K562 (cell line): ENCODE results near the gene PRKACB. TPM values are rescaled to one million over a fixed set of nuclear protein-coding genes. Genes with fewer than 3 reads are reported as not detected.

ENCODE experiments used
- CBFA2T3 ChIP-seq: fragments of 450-650 bp; IDR thresholded peaks from 2 replicates; pipeline ENCODE4 v1.6.1; 2017
- CUX1 ChIP-seq: fragments of 200-800 bp; sonication (Bioruptor generic); IDR thresholded peaks from 2 replicates; pipeline ENCODE4 v1.6.1; 2016; ENCODE audit warnings: missing genetic modification characterization, missing compliant biosample characterization
- ELF2 ChIP-seq: fragments of 250-450 bp; sonication (Bioruptor Pico); IDR thresholded peaks from 2 replicates; pipeline ENCODE4 v1.5.0; 2021; ENCODE audit warnings: mild to moderate bottlenecking
- ELK1 ChIP-seq: sonication (generic); formaldehyde crosslinking; IDR thresholded peaks from 2 replicates; pipeline ENCODE4 v1.8.1; 2022; ENCODE audit warnings: missing genetic modification reagents
- ETV1 ChIP-seq: fragments of 450-650 bp; conservative IDR thresholded peaks from 2 replicates; pipeline ENCODE4 v1.6.1; 2016; ENCODE audit warnings: missing genetic modification characterization, control low read depth, low read depth, missing compliant biosample characterization
- GTF2E2 ChIP-seq: fragments of 200-800 bp; sonication (Bioruptor generic); IDR thresholded peaks from 2 replicates; pipeline ENCODE4 v1.6.1; 2016; ENCODE audit warnings: missing genetic modification characterization, missing compliant biosample characterization
- HOXB6 ChIP-seq: fragments of 250-450 bp; sonication (Bioruptor Pico); IDR thresholded peaks from 2 replicates; pipeline ENCODE4 v1.5.1; 2022; ENCODE audit warnings: mild to moderate bottlenecking, borderline replicate concordance
- JUN ChIP-seq, 2 experiments: sonication (generic) in 1 of 2; formaldehyde crosslinking in 1 of 2; IDR thresholded peaks; 2 replicates each; pipeline versions ENCODE4 v1.6.1 to v1.8.0; 2012 to 2022; ENCODE audit warnings: borderline replicate concordance in 2 of 2, mild to moderate bottlenecking in 2 of 2, improper control_type of control experiment in 1 of 2, low read depth in 1 of 2, low read length in 1 of 2, missing genetic modification reagents in 1 of 2
- NRF1 ChIP-seq, 2 experiments: fragments of 450-650 bp; IDR thresholded peaks in 1 of 2; conservative IDR thresholded peaks in 1 of 2; 2 replicates each; pipeline ENCODE4 v1.6.1; 2014; ENCODE audit warnings: mild to moderate bottlenecking in 2 of 2
- POU5F1 ChIP-seq: fragments of 150-350 bp; IDR thresholded peaks from 2 replicates; pipeline ENCODE4 v1.6.1; 2014; ENCODE audit warnings: borderline replicate concordance, low read length, low read depth, mild to moderate bottlenecking; ENCODE audit not compliant: partially characterized antibody
- RFX7 ChIP-seq: fragments of 250-450 bp; sonication (Bioruptor Pico); IDR thresholded peaks from 2 replicates; pipeline ENCODE4 v1.5.1; 2021; ENCODE audit warnings: mild to moderate bottlenecking
- SRF ChIP-seq, 2 experiments: fragments of 250-450, 450-650 bp in 1 of 2; sonication (Bioruptor Pico) in 1 of 2; sonication (generic) in 1 of 2; formaldehyde crosslinking; IDR thresholded peaks; 2 replicates each; pipeline versions ENCODE4 v1.5.0 to v1.5.1; 2020 to 2022; ENCODE audit warnings: mild to moderate bottlenecking in 1 of 2, missing genetic modification reagents in 1 of 2
- STAT5A ChIP-seq: IDR thresholded peaks from 2 replicates; pipeline ENCODE4 v1.6.1; 2012; ENCODE audit warnings: low read length, inconsistent platforms, borderline replicate concordance
- TSHZ1 ChIP-seq: fragments of 250-450 bp; sonication (Bioruptor Pico); IDR thresholded peaks from 2 replicates; pipeline ENCODE4 v1.4.0; 2020; ENCODE audit warnings: mild to moderate bottlenecking, moderate library complexity
- ZNF655 ChIP-seq: fragments of 250-450 bp; sonication (Bioruptor Pico); IDR thresholded peaks from 2 replicates; pipeline ENCODE4 v1.5.0; 2021
- polyA plus RNA-seq, 8 experiments: library from polyadenylated mRNA; depleted of rRNA in 4 of 8; stranded (reverse) in 5 of 8; unstranded in 3 of 8; fragments of >200 nt; fragmentation: Nextera tagmentation in 2 of 8; fragmentation: Illumina TruSeq in 1 of 8; extraction: Ambion mirVana in 2 of 8; extraction: Trizol in 1 of 8; gene quantifications; 2 replicates each; pipeline versions ENCODE4 v1.2.1 to v1.2.3, GENCODE V29; 2011 to 2014; ENCODE audit warnings: inconsistent platforms in 1 of 8, missing spikeins in 1 of 8
- total RNA-seq, 7 experiments: library from RNA; depleted of rRNA in 6 of 7; stranded (reverse); fragments of >200 nt in 6 of 7; fragmentation: Illumina TruSeq in 2 of 7; extraction: Trizol in 2 of 7; gene quantifications; 2 replicates each; pipeline versions ENCODE4 v1.2.1 to v1.2.3, GENCODE V29; 2011 to 2021; ENCODE audit warnings: low replicate concordance in 1 of 7

PRKACB gene
- total and polyA plus RNA-seq, 9 of the 15 experiments (the other 6 are each of a cell fraction or from before 2014, with no cell fraction given) = 1.1 to 5.2 (median 2.8) TPM

GRCh38 chr1:84103197-84103992 is 40.7 kb upstream of the PRKACB start (continued):
- TF ChIP-seq CUX1 (CRISPR knock-in tag) (peak; percentile 7; the same call in 1 of the 2 replicates), SRF (CRISPR knock-in tag; IDR thresholded peaks at IDR 0.05) (peak in 1 of 2 experiments; percentile 66; a peak in 1 of 4 replicates), JUN (IDR thresholded peaks at IDR 0.05; ENCODE audit: borderline replicate concordance, low read depth, low read length) (peak; percentile 97), JUN (CRISPR knock-in tag; IDR thresholded peaks at IDR 0.05; ENCODE audit: borderline replicate concordance) (no peak; the same call in 1 of the 2 replicates), TSHZ1 (CRISPR knock-in tag) (no peak), ZNF655 (CRISPR knock-in tag) (no peak), GTF2E2 (tag) (no peak), STAT5A (no peak; the same call in 1 of the 2 replicates), ELK1 (CRISPR knock-in tag) (no peak), HOXB6 (no peak), NRF1 (conservative IDR thresholded peaks at IDR 0.05 in 1 of 2, IDR thresholded peaks at IDR 0.05 in 1 of 2) (no peak; a peak in 1 of 4 replicates), POU5F1 (no peak), CBFA2T3 (peak; percentile 81), RFX7 (CRISPR knock-in tag) (no peak), ETV1 (tag) (0 out of 2 replicates have a peak, but pooled peaks have one; percentile 60), ELF2 (no peak)
